Progenitor cell of endocrine pancreas (in vitro differentiated cells): ENCODE results near the gene CCDC88B. TPM values are rescaled to one million over a fixed set of nuclear protein-coding genes. Genes with fewer than 3 reads are reported as not detected.

Experiments
- DNase-seq: peaks from one replicate; pipeline ENCODE4 v3.0.0; 2021; ENCODE audit warnings: low spot score; ENCODE audit not compliant: unreplicated experiment
- H3K27ac Mint-ChIP-seq: 2 replicates; pipeline ENCODE4 v1.8.0; 2021; ENCODE audit warnings: mild to moderate bottlenecking, moderate library complexity, mixed read lengths
- H3K27me3 Mint-ChIP-seq: 2 replicates; pipeline ENCODE4 v1.8.0; 2021; ENCODE audit warnings: mixed read lengths
- H3K36me3 Mint-ChIP-seq: 2 replicates; pipeline ENCODE4 v1.8.0; 2022; ENCODE audit warnings: mixed read lengths; ENCODE audit not compliant: insufficient read depth
- H3K4me1 Mint-ChIP-seq: 2 replicates; pipeline ENCODE4 v1.8.0; 2021; ENCODE audit warnings: low read depth, mixed read lengths
- H3K4me3 Mint-ChIP-seq: 2 replicates; pipeline ENCODE4 v1.8.0; 2021; ENCODE audit warnings: low read depth, mild to moderate bottlenecking, moderate library complexity, mixed read lengths
- H3K9me3 Mint-ChIP-seq: 2 replicates; pipeline ENCODE4 v1.8.0; 2021; ENCODE audit warnings: low read depth, mixed read lengths
- total RNA-seq: library from RNA; stranded (reverse); gene quantifications from 2 replicates; pipeline ENCODE4 v1.2.1, GENCODE V29; 2021
- TF ChIP-seq, protein P1 (sequence below): fragments of 200-600 bp; sonication (generic); IDR thresholded peaks from one replicate; pipeline ENCODE4 v1.5.0; 2021; ENCODE audit warnings: antibody characterized with exemption, mild to moderate bottlenecking; ENCODE audit not compliant: unreplicated experiment

CCDC88B gene
- total RNA-seq, 1 donor from 2014 or later, result 4.3 TPM

DNA sequence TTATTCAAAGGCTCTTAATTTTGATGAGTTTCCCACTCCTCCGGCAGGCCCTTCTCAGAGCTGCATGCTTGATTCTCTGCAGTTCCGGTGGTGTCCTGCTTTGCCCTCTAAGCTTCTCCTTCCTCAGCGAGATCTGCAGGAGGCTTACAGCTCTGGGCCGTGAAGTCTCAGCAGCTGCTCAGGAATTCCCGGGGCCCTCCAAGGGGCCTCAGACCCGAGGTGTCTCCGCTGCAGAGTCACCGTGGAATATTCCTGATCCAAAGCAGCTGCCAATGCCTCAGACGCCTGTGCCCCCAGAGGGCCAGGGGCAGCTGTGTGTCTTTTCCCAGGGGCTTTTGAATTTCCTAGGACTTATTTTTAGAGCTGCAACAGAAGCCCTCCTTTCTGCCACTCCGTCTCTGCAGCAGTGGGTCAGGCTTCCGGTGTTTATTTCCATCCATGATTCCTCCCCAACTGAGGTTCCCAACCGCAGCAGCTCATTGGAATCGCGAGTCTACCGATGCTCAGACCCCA lies 56.1 kb downstream of the CCDC88B start:
- Mint-ChIP-seq H3K4me3 (no peak overlapping the region), H3K4me1 (peaks cover 5% of the 10 kb centered on the region), H3K36me3 (no peaks in the 10 kb centered on the region), H3K27me3 (peaks cover 29% of the 10 kb centered on the region), H3K9me3 (no peaks in the 10 kb centered on the region), H3K27ac (no peak overlapping the region)
- DNase-seq, result no peak
- TF ChIP-seq, protein P1, sequence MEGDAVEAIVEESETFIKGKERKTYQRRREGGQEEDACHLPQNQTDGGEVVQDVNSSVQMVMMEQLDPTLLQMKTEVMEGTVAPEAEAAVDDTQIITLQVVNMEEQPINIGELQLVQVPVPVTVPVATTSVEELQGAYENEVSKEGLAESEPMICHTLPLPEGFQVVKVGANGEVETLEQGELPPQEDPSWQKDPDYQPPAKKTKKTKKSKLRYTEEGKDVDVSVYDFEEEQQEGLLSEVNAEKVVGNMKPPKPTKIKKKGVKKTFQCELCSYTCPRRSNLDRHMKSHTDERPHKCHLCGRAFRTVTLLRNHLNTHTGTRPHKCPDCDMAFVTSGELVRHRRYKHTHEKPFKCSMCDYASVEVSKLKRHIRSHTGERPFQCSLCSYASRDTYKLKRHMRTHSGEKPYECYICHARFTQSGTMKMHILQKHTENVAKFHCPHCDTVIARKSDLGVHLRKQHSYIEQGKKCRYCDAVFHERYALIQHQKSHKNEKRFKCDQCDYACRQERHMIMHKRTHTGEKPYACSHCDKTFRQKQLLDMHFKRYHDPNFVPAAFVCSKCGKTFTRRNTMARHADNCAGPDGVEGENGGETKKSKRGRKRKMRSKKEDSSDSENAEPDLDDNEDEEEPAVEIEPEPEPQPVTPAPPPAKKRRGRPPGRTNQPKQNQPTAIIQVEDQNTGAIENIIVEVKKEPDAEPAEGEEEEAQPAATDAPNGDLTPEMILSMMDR, result no peak

DNA sequence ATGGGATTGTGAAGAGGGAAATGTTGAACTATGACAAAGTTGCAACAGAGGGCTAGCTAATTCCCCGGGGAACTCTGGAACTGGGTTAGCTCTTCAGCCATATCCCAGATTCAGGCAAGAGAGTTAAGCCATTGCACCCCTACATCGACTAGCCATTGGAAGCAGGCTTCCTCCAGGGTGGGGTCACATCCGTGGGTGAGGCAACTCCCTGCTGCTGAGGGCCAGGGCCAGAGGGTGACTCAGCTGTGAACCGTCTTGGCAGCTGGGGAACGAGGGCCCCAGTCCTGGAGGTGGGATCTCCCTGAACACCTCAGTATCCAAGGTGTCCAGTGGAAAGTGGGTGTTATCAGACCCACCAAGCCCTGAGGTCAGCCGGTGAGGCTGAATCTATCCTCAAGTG lies 60.1 kb downstream of the CCDC88B start:
- H3K9me3 Mint-ChIP-seq, result peaks cover 3% of the 10 kb centered on the region
- no peaks in the 10 kb centered on the region for H3K36me3 Mint-ChIP-seq
- peaks cover 5% of the 10 kb centered on the region for H3K4me1 Mint-ChIP-seq
- H3K4me3 Mint-ChIP-seq, result no peak overlapping the region
- H3K27ac Mint-ChIP-seq, result no peak overlapping the region
- DNase-seq, result no peak
- TF ChIP-seq, protein P1, result no peak
- peaks cover 15% of the 10 kb centered on the region for H3K27me3 Mint-ChIP-seq

DNA sequence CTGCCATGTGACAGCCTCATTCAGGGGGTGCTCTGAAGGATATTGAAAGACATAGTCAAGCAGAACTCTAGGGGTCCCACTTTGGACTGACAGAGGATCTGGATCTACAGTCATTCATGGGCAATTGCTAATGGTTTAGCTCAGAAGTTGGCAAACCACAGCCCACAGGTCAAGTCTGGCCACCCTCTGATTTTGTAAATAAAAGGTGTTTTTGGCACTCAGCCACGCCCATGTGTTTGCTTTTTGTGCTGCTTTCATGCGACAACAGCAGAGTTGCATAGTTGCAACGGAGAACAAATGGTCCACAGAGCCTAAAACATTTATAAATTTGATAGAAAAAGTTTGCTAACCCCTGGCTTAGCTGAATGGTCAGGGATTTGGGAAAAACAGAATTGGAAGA lies 60.7 kb downstream of the CCDC88B start:
- Mint-ChIP-seq H3K4me3 (no peak overlapping the region), H3K27ac (no peak overlapping the region), H3K4me1 (peaks cover 5% of the 10 kb centered on the region), H3K36me3 (no peaks in the 10 kb centered on the region), H3K27me3 (peaks cover 12% of the 10 kb centered on the region), H3K9me3 (peaks cover 3% of the 10 kb centered on the region)
- TF ChIP-seq, protein P1, result no peak
- DNase-seq, result no peak

DNA sequence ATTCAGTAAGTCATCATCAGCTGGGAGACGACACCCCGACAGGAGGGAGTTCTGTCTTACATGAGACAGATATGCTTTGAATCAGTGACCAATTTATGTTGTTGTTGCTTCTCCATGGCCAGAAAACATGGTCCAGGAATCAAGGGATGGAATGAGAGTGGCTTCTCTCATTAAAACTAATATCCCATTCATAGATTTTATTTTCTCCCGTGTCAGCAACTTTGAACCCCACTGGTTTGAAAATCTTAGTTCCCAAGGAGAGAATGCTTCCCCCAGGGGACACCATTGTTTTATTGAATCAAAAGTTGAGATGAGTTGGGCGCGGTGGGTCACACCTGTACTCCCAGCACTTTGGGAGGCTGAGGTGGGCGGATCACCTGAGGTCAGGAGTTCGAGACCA lies 61.8 kb downstream of the CCDC88B start:
- Mint-ChIP-seq H3K4me3 (no peak overlapping the region), H3K27me3 (peaks cover 5% of the 10 kb centered on the region), H3K27ac (no peak overlapping the region), H3K36me3 (no peaks in the 10 kb centered on the region), H3K9me3 (peaks cover 3% of the 10 kb centered on the region), H3K4me1 (peaks cover 13% of the 10 kb centered on the region)
- no peak for DNase-seq
- TF ChIP-seq, protein P1, result no peak

DNA sequence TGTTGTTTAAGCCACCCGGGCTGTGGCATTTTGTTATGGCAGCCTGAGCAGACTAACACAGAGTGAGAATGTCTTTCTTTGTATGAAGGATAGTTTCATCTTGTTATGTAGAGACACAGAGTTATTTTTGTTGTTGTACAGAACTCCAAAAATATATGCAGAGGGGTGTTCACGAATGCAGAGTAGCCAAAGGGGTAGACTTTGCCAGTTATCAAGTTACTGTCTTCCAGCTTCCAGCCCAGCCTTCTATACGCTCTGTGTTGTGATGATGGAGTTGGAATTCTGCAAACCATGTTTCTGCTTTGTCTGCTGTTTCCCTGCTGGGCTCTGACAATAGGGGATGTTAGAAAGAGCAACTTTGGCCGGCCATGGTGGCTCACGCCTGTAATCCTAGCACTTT lies 63.1 kb downstream of the CCDC88B start:
- H3K27me3 Mint-ChIP-seq, result peaks cover 5% of the 10 kb centered on the region
- peaks cover 19% of the 10 kb centered on the region for H3K4me1 Mint-ChIP-seq
- peaks cover 3% of the 10 kb centered on the region for H3K9me3 Mint-ChIP-seq
- TF ChIP-seq, protein P1, result no peak
- H3K4me3 Mint-ChIP-seq, result no peak overlapping the region
- no peak for DNase-seq
- no peak overlapping the region for H3K27ac Mint-ChIP-seq
- no peaks in the 10 kb centered on the region for H3K36me3 Mint-ChIP-seq
